HepG2 (cell line): ENCODE measurements around the gene DHX16. TPM values are rescaled to one million over a fixed set of nuclear protein-coding genes. Genes with fewer than 3 reads are reported as not detected.

Experiments used
- CHD4 ChIP-seq: fragments of 200-600 bp; sonication (generic); IDR thresholded peaks from 2 replicates; pipeline ENCODE4 v1.7.0; 2017; ENCODE audit warnings: mild to moderate bottlenecking, low read length, borderline replicate concordance
- DR1 ChIP-seq: sonication (generic); formaldehyde crosslinking; IDR thresholded peaks from 2 replicates; pipeline ENCODE4 v1.8.0; 2021; ENCODE audit warnings: mild to moderate bottlenecking, missing genetic modification reagents, inconsistent platforms
- ELF4 ChIP-seq: sonication (generic); formaldehyde crosslinking; IDR thresholded peaks from 2 replicates; pipeline ENCODE4 v1.5.0; 2020; ENCODE audit warnings: missing genetic modification reagents, mild to moderate bottlenecking, moderate library complexity, borderline replicate concordance
- EP300 ChIP-seq, 3 experiments: sonication (generic) in 1 of 3; formaldehyde crosslinking in 1 of 3; IDR thresholded peaks; 2 replicates each; pipeline versions ENCODE4 v1.5.1 to v1.6.1; 2011 to 2020; ENCODE audit warnings: low read depth in 2 of 3, low read length in 2 of 3, borderline replicate concordance in 1 of 3, improper control_type of control experiment in 1 of 3, mild to moderate bottlenecking in 1 of 3, missing genetic modification reagents in 1 of 3, moderate library complexity in 1 of 3
- FOXA1 ChIP-seq, 2 experiments: fragments of 450-650 bp in 1 of 2; sonication (generic) in 1 of 2; formaldehyde crosslinking in 1 of 2; IDR thresholded peaks; 2 replicates each; pipeline versions ENCODE4 v1.4.0 to v1.6.1; 2016 to 2020; ENCODE audit warnings: missing genetic modification reagents in 1 of 2
- HIVEP1 ChIP-seq: sonication (generic); formaldehyde crosslinking; IDR thresholded peaks from 2 replicates; pipeline ENCODE4 v1.4.0; 2020; ENCODE audit warnings: mild to moderate bottlenecking, missing genetic modification reagents
- MYNN ChIP-seq: sonication (generic); formaldehyde crosslinking; IDR thresholded peaks from 2 replicates; pipeline ENCODE4 v1.4.0; 2020; ENCODE audit warnings: mild to moderate bottlenecking, low read depth, missing genetic modification reagents
- NR3C1 ChIP-seq: sonication (generic); formaldehyde crosslinking; IDR thresholded peaks from 2 replicates; pipeline ENCODE4 v1.4.0; 2020; ENCODE audit warnings: missing genetic modification reagents
- PHF21A ChIP-seq: sonication (generic); formaldehyde crosslinking; IDR thresholded peaks from 2 replicates; pipeline ENCODE4 v1.5.0; 2020; ENCODE audit warnings: mild to moderate bottlenecking, missing genetic modification reagents
- TEAD3 ChIP-seq: optimal IDR thresholded peaks from 2 replicates; pipeline ENCODE3; 2016; ENCODE audit warnings: borderline replicate concordance
- ZBTB38 ChIP-seq: sonication (generic); formaldehyde crosslinking; IDR thresholded peaks from 2 replicates; pipeline ENCODE4 v1.5.1; 2020; ENCODE audit warnings: mild to moderate bottlenecking, missing genetic modification reagents
- ZNF10 ChIP-seq: sonication (generic); formaldehyde crosslinking; IDR thresholded peaks from 2 replicates; pipeline ENCODE4 v1.4.0; 2020; ENCODE audit warnings: mild to moderate bottlenecking, low read depth, missing genetic modification reagents, borderline replicate concordance
- ZNF205 ChIP-seq: IDR thresholded peaks from 2 replicates; pipeline ENCODE4 v1.6.1; 2018; ENCODE audit warnings: missing biosample characterization, missing genetic modification reagents
- ZNF33A ChIP-seq: sonication (generic); formaldehyde crosslinking; IDR thresholded peaks from 2 replicates; pipeline ENCODE4 v1.5.1; 2020; ENCODE audit warnings: missing genetic modification reagents, mild to moderate bottlenecking, moderate library complexity, borderline replicate concordance
- ZNF496 ChIP-seq: sonication (generic); formaldehyde crosslinking; IDR thresholded peaks from 2 replicates; pipeline ENCODE4 v1.8.1; 2023; ENCODE audit warnings: mild to moderate bottlenecking, moderate library complexity, missing genetic modification reagents; ENCODE audit not compliant: insufficient replicate concordance
- ZNF839 ChIP-seq: sonication (generic); formaldehyde crosslinking; IDR thresholded peaks from 2 replicates; pipeline ENCODE4 v1.4.0; 2020; ENCODE audit warnings: missing genetic modification reagents, mild to moderate bottlenecking, borderline replicate concordance
- ZNF850 ChIP-seq: sonication (generic); formaldehyde crosslinking; conservative IDR thresholded peaks from 2 replicates; pipeline ENCODE4 v1.9.0; 2021; ENCODE audit warnings: mild to moderate bottlenecking, missing genetic modification reagents
- polyA plus RNA-seq, 8 experiments: library from polyadenylated mRNA; depleted of rRNA in 3 of 8; stranded (reverse) in 7 of 8; unstranded in 1 of 8; fragments of >200 nt; fragmentation: Illumina TruSeq in 4 of 8; extraction: Trizol in 4 of 8; gene quantifications; 2 replicates each; pipeline versions ENCODE4 v1.2.1 to v1.2.3, GENCODE V29; 2011 to 2016; ENCODE audit warnings: low read depth in 4 of 8, missing spikeins in 1 of 8, mixed read lengths in 1 of 8; ENCODE audit not compliant: insufficient read depth in 1 of 8
- total RNA-seq, 5 experiments: library from RNA; depleted of rRNA; stranded (reverse); fragments of >200 nt; fragmentation: Illumina TruSeq; extraction: Trizol; gene quantifications; 2 replicates each; pipeline ENCODE4 v1.2.3, GENCODE V29; 2016; ENCODE audit warnings: low read depth in 1 of 5
- TF ChIP-seq, protein P1 (sequence below): sonication (generic); formaldehyde crosslinking; IDR thresholded peaks from 2 replicates; pipeline ENCODE4 v1.4.0; 2020; ENCODE audit warnings: low read depth, mild to moderate bottlenecking, missing genetic modification reagents
- TF ChIP-seq, protein P2 (sequence below): sonication (generic); formaldehyde crosslinking; conservative IDR thresholded peaks from 2 replicates; pipeline ENCODE4 v1.4.0; 2020; ENCODE audit warnings: missing genetic modification reagents
- TF ChIP-seq, protein P3 (sequence below): sonication (generic); formaldehyde crosslinking; IDR thresholded peaks from 2 replicates; pipeline ENCODE4 v1.5.0; 2020; ENCODE audit warnings: mild to moderate bottlenecking, missing genetic modification reagents
- TF ChIP-seq, protein P4 (sequence below): sonication (generic); formaldehyde crosslinking; IDR thresholded peaks from 2 replicates; pipeline ENCODE4 v1.8.0; 2022; ENCODE audit warnings: missing genetic modification reagents, mild to moderate bottlenecking, inconsistent platforms, borderline replicate concordance

The DHX16 gene
- total and polyA plus RNA-seq, 2 of the 13 experiments (the other 11 are each of a cell fraction or from before 2014, with no cell fraction given): 57.0 to 58.5 TPM

DNA sequence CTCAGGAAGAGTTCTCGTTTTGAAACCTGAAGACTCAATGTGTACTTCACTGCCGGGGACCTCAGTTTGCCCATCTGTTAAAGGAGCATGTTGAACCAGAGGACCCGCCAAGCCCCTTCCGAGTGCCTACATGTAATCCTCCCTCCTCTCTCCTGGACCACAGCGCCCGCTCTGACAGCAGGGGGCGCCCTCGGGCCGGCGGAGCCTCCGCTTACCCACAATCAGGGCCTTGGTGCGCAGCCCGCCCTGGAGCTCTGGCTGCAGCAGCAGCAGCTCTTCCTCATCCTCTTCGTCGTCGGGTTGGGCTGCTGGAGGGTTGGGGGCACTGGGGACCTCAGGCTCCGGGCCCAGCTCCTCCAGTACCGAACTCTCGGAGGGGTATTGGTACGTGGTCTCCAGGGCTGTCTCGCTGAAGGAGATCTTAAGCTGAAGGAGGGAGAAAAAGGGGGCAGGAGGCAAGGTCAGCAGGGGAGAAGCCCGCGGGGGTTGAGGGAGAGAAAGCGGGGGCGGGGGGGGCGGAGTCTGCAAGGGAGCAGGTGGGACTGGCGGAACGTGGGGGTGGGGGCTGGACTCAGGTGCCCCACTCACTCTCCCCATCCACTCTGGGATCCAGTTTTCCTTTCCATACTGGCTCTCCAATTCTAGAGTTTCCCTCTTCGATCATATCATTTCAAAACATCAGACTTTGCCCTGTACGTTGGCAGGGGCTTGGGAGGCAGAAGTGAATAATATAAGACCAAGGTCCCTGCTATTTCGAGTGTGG is 6.3 kb upstream of the DHX16 start (continued):
- TF ChIP-seq, protein P1, sequence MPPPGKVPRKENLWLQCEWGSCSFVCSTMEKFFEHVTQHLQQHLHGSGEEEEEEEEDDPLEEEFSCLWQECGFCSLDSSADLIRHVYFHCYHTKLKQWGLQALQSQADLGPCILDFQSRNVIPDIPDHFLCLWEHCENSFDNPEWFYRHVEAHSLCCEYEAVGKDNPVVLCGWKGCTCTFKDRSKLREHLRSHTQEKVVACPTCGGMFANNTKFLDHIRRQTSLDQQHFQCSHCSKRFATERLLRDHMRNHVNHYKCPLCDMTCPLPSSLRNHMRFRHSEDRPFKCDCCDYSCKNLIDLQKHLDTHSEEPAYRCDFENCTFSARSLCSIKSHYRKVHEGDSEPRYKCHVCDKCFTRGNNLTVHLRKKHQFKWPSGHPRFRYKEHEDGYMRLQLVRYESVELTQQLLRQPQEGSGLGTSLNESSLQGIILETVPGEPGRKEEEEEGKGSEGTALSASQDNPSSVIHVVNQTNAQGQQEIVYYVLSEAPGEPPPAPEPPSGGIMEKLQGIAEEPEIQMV (CRISPR knock-in tag): 0 out of 2 replicates have a peak, but pooled peaks have one; percentile 61
- TF ChIP-seq ZBTB38: peak; percentile 90
- peak; percentile 64; the same call in 1 of the 2 replicates for TF ChIP-seq ZNF839 (CRISPR knock-in tag)
- TF ChIP-seq CHD4: no peak
- TF ChIP-seq, protein P2, sequence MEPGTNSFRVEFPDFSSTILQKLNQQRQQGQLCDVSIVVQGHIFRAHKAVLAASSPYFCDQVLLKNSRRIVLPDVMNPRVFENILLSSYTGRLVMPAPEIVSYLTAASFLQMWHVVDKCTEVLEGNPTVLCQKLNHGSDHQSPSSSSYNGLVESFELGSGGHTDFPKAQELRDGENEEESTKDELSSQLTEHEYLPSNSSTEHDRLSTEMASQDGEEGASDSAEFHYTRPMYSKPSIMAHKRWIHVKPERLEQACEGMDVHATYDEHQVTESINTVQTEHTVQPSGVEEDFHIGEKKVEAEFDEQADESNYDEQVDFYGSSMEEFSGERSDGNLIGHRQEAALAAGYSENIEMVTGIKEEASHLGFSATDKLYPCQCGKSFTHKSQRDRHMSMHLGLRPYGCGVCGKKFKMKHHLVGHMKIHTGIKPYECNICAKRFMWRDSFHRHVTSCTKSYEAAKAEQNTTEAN (CRISPR knock-in tag): no peak
- TF ChIP-seq EP300 (IDR thresholded peaks at IDR 0.05; ENCODE audit: low read depth in 2 of 2, low read length in 2 of 2): 0 out of 4 replicates have a peak, but pooled peaks of 1 of the 2 experiments have one; percentile 35
- no peak for TF ChIP-seq EP300 (CRISPR knock-in tag; IDR thresholded peaks at IDR 0.05; ENCODE audit: borderline replicate concordance)
- no peak for TF ChIP-seq ZNF496
- no peak for TF ChIP-seq ZNF850 (CRISPR knock-in tag)
- TF ChIP-seq, protein P3, sequence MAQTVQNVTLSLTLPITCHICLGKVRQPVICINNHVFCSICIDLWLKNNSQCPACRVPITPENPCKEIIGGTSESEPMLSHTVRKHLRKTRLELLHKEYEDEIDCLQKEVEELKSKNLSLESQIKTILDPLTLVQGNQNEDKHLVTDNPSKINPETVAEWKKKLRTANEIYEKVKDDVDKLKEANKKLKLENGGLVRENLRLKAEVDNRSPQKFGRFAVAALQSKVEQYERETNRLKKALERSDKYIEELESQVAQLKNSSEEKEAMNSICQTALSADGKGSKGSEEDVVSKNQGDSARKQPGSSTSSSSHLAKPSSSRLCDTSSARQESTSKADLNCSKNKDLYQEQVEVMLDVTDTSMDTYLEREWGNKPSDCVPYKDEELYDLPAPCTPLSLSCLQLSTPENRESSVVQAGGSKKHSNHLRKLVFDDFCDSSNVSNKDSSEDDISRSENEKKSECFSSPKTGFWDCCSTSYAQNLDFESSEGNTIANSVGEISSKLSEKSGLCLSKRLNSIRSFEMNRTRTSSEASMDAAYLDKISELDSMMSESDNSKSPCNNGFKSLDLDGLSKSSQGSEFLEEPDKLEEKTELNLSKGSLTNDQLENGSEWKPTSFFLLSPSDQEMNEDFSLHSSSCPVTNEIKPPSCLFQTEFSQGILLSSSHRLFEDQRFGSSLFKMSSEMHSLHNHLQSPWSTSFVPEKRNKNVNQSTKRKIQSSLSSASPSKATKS (CRISPR knock-in tag): no peak
- no peak for TF ChIP-seq MYNN (CRISPR knock-in tag)
- TF ChIP-seq NR3C1 (CRISPR knock-in tag): no peak
- TF ChIP-seq HIVEP1 (CRISPR knock-in tag): peak; percentile 88; the same call in 1 of the 2 replicates
- TF ChIP-seq FOXA1 (IDR thresholded peaks at IDR 0.05): no peak
- TF ChIP-seq FOXA1 (CRISPR knock-in tag; IDR thresholded peaks at IDR 0.05): peak; percentile 37; the same call in 1 of the 2 replicates
- no peak for TF ChIP-seq PHF21A (CRISPR knock-in tag)
- no peak for TF ChIP-seq ZNF10 (CRISPR knock-in tag)
- TF ChIP-seq, protein P4, sequence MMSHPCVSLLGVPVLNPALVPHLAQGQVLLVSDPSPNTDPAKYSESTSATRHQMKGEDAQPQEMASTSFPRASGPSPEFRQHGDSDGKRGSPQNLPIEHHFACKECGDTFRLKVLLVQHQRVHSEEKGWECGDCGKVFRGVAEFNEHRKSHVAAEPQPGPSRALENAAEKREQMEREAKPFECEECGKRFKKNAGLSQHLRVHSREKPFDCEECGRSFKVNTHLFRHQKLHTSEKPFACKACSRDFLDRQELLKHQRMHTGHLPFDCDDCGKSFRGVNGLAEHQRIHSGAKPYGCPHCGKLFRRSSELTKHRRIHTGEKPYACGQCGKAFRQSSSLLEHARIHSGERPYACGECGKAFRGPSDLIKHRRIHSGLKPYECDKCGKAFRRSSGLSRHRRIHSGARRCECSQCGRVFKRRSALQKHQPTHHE: 0 out of 2 replicates have a peak, but pooled peaks have one; percentile 32
- TF ChIP-seq ZNF205 (CRISPR knock-in tag): no peak
- TF ChIP-seq ZNF33A: no peak
- no peak for TF ChIP-seq DR1 (CRISPR knock-in tag)
- no peak for TF ChIP-seq ELF4 (CRISPR knock-in tag)
- TF ChIP-seq TEAD3 (CRISPR knock-in tag): peak; percentile 55
